ENCODE measurements around the gene PRUNE2. TPM values are rescaled to one million over a fixed set of nuclear protein-coding genes. Genes with fewer than 3 reads are reported as not detected.

PRUNE2 gene
- total and polyA plus RNA-seq, 2 of the 13 experiments (the other 11 are each of a cell fraction or from before 2014, with no cell fraction given) = 0.02 TPM; not detected in 1

- TF ChIP-seq, protein P1, sequence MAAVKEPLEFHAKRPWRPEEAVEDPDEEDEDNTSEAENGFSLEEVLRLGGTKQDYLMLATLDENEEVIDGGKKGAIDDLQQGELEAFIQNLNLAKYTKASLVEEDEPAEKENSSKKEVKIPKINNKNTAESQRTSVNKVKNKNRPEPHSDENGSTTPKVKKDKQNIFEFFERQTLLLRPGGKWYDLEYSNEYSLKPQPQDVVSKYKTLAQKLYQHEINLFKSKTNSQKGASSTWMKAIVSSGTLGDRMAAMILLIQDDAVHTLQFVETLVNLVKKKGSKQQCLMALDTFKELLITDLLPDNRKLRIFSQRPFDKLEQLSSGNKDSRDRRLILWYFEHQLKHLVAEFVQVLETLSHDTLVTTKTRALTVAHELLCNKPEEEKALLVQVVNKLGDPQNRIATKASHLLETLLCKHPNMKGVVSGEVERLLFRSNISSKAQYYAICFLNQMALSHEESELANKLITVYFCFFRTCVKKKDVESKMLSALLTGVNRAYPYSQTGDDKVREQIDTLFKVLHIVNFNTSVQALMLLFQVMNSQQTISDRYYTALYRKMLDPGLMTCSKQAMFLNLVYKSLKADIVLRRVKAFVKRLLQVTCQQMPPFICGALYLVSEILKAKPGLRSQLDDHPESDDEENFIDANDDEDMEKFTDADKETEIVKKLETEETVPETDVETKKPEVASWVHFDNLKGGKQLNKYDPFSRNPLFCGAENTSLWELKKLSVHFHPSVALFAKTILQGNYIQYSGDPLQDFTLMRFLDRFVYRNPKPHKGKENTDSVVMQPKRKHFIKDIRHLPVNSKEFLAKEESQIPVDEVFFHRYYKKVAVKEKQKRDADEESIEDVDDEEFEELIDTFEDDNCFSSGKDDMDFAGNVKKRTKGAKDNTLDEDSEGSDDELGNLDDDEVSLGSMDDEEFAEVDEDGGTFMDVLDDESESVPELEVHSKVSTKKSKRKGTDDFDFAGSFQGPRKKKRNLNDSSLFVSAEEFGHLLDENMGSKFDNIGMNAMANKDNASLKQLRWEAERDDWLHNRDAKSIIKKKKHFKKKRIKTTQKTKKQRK (IDR thresholded peaks at IDR 0.05; ENCODE audit: low read length) = no peak
- TF ChIP-seq FOXA3 (CRISPR knock-in tag; IDR thresholded peaks at IDR 0.05) (no peak), HDAC2 (CRISPR knock-in tag; IDR thresholded peaks at IDR 0.05) (no peak), SATB2 (CRISPR knock-in tag; IDR thresholded peaks at IDR 0.05) (no peak), RBM39 (IDR thresholded peaks at IDR 0.05; ENCODE audit: low read depth, low read length, poor library complexity, severe bottlenecking) (no peak), ZNF124 (CRISPR knock-in tag; IDR thresholded peaks at IDR 0.05) (no peak), ZNF569 (CRISPR knock-in tag; IDR thresholded peaks at IDR 0.05; ENCODE audit: borderline replicate concordance) (no peak), ZNF441 (CRISPR knock-in tag; IDR thresholded peaks at IDR 0.05; ENCODE audit: borderline replicate concordance) (no peak), SMYD3 (CRISPR knock-in tag; IDR thresholded peaks at IDR 0.05) (no peak)
Observed at GRCh38 chr9:76893395-76893932, 12.4 kb downstream of the PRUNE2 start (continued).

- Histone ChIP-seq H3K4me3 (replicated peaks in 1 of 3; ENCODE audit: insufficient read depth in 1 of 3, low read depth in 2 of 3, low read length in 3 of 3) (no peak overlapping the region), H2AFZ (ENCODE audit: low read length) (no peak overlapping the region), H3K36me3 (replicated peaks in 1 of 2; ENCODE audit: control insufficient read depth in 1 of 2, insufficient read depth in 2 of 2, low read length in 2 of 2) (no peaks in the 10 kb centered on the region), H3K9ac (ENCODE audit: insufficient read depth, low read depth, low read length) (no peak overlapping the region), H3K9me3 (ENCODE audit: low read length) (no peaks in the 10 kb centered on the region), H3K27me3 (ENCODE audit: control insufficient read depth in 1 of 2, insufficient read depth in 2 of 2, low read length in 2 of 2) (peaks cover 0 to 1% of the 10 kb centered on the region in 2 experiments; a peak in 2 of 5 replicates), H3K79me2 (ENCODE audit: insufficient read depth, low read length) (no peaks in the 10 kb centered on the region), H3K27ac (ENCODE audit: extremely low read length, insufficient read depth, low read length) (no peak overlapping the region), H4K20me1 (ENCODE audit: insufficient read depth, low read length) (no peaks in the 10 kb centered on the region), H3K4me1 (ENCODE audit: insufficient read depth, low read length) (no peaks in the 10 kb centered on the region), H3K4me2 (ENCODE audit: low read depth, low read length) (no peak overlapping the region)
- no peak for DNase-seq (ENCODE audit: low spot score)
- FAIRE-seq = no peak
- intact Hi-C loops (cut with micrococcal nuclease; ENCODE audit: unreplicated experiment) (no loop called here), in situ Hi-C loops (cut with HindIII; ENCODE audit: extremely low pct_ligation_motif_present, low pct_unique_long_range_greater_than_20kb) (no loop called here)
- WGBS (ENCODE audit: low lambda C conversion rate) = 18% methylated on average over 5 of the region's 5 CpGs
- ChIA-PET POLR2A (no interaction called here), CTCF (ENCODE audit: low intra/inter-chr PET ratio, low total read pairs) (no interaction called here)
- TF ChIP-seq, protein P1 (IDR thresholded peaks at IDR 0.05; ENCODE audit: low read length) = no peak
- no peak for TF ChIP-seq ATF1 (CRISPR knock-in tag; IDR thresholded peaks at IDR 0.05)
- BruUV-seq (replicated peaks) = no TSS peak
- no peak for ATAC-seq
Observed at GRCh38 chr9:76891874-76892273, 14.0 kb downstream of the PRUNE2 start.

Data from HepG2 (cell line).